ENCODE data around the gene NSG1. TPM values are rescaled to one million over a fixed set of nuclear protein-coding genes. Genes with fewer than 3 reads are reported as not detected.

The NSG1 gene
- total RNA-seq, 3 donors from 2014 or later (not counting 1 experiment from before 2014, with no cell fraction given) = 1.2 to 5.8 TPM; not detected in 1

- Histone ChIP-seq H3K9me3 (ENCODE audit: control insufficient read depth, insufficient read depth, low read length) (no peaks in the 10 kb centered on the region), H3K36me3 (ENCODE audit: control insufficient read depth, insufficient read depth, low read length) (no peaks in the 10 kb centered on the region), H3K4me1 (ENCODE audit: control insufficient read depth, insufficient read depth, low read length) (no peaks in the 10 kb centered on the region), H3K27ac (ENCODE audit: low read length) (no peak overlapping the region), H3K27me3 (ENCODE audit: control insufficient read depth, insufficient read depth, low read length) (peaks cover 4% of the 10 kb centered on the region), H3K4me3 (ENCODE audit: low read length) (no peak overlapping the region)
- no peaks in the 10 kb centered on the region for H3K36me3 Mint-ChIP-seq
- H3K27ac Mint-ChIP-seq = no peak overlapping the region
- no peak for ATAC-seq
- peaks cover 2 to 3% of the 10 kb centered on the region in 2 donors for H3K9me3 Mint-ChIP-seq
- H3K27me3 Mint-ChIP-seq (ENCODE audit: low read depth in 2 of 2) = peaks cover 45 to 54% of the 10 kb centered on the region in 2 donors
- no peak overlapping the region for H3K4me3 Mint-ChIP-seq
- no peak for DNase-seq
- WGBS (ENCODE audit: insufficient coverage) = 54% methylated on average over 6 of the region's 6 CpGs
- TF ChIP-seq CTCF (IDR thresholded peaks at IDR 0.05) = no peak
- H3K4me1 Mint-ChIP-seq = no peaks in the 10 kb centered on the region
- intact Hi-C loops (cut with micrococcal nuclease) = no loop called here
Measured at GRCh38 chr4:4379540-4380087, 7.3 kb upstream of the NSG1 start.

- Mint-ChIP-seq H3K9me3 (no peaks in the 10 kb centered on the region), H3K27me3 (ENCODE audit: low read depth in 2 of 2) (peaks cover 46 to 48% of the 10 kb centered on the region in 2 donors), H3K4me1 (peaks cover 1 to 7% of the 10 kb centered on the region in 2 donors), H3K27ac (no peak overlapping the region), H3K4me3 (no peak overlapping the region), H3K36me3 (no peaks in the 10 kb centered on the region)
- no peak for TF ChIP-seq CTCF (IDR thresholded peaks at IDR 0.05)
- H3K27me3 ChIP-seq (ENCODE audit: control insufficient read depth, insufficient read depth, low read length) = peaks cover 16% of the 10 kb centered on the region
- H3K4me1 ChIP-seq (ENCODE audit: control insufficient read depth, insufficient read depth, low read length) = peaks cover 22% of the 10 kb centered on the region
- no peaks in the 10 kb centered on the region for H3K9me3 ChIP-seq (ENCODE audit: control insufficient read depth, insufficient read depth, low read length)
- H3K36me3 ChIP-seq (ENCODE audit: control insufficient read depth, insufficient read depth, low read length) = no peaks in the 10 kb centered on the region
- ATAC-seq = no peak
- intact Hi-C loops (cut with micrococcal nuclease) = no loop called here
- H3K27ac ChIP-seq (ENCODE audit: low read length) = no peak overlapping the region
- 80% methylated on average over 3 of the region's 3 CpGs for WGBS (ENCODE audit: insufficient coverage)
- no peak for DNase-seq
- no peak overlapping the region for H3K4me3 ChIP-seq (ENCODE audit: low read length)
Measured at GRCh38 chr4:4383085-4383484, 3.8 kb upstream of the NSG1 start.

GRCh38 chr4:4384837-4385236, 2.1 kb upstream of the NSG1 start:
- peak in 1 of 2 donors; percentile 38 for DNase-seq

More at GRCh38 chr4:4384837-4385236, 2.1 kb upstream of the NSG1 start:
- no peaks in the 10 kb centered on the region for H3K9me3 Mint-ChIP-seq
- no peak for ATAC-seq
- no peaks in the 10 kb centered on the region for H3K36me3 ChIP-seq (ENCODE audit: control insufficient read depth, insufficient read depth, low read length)
- no peak for TF ChIP-seq CTCF (IDR thresholded peaks at IDR 0.05)
- intact Hi-C loops (cut with micrococcal nuclease) = no loop called here
- no peak overlapping the region for H3K27ac ChIP-seq (ENCODE audit: low read length)
- H3K9me3 ChIP-seq (ENCODE audit: control insufficient read depth, insufficient read depth, low read length) = no peaks in the 10 kb centered on the region
- no peak overlapping the region for H3K4me3 ChIP-seq (ENCODE audit: low read length)
- WGBS (ENCODE audit: insufficient coverage) = 34% methylated on average over 5 of the region's 5 CpGs
- H3K4me1 Mint-ChIP-seq = peaks cover 6 to 12% of the 10 kb centered on the region in 2 donors
- H3K36me3 Mint-ChIP-seq = no peaks in the 10 kb centered on the region
- H3K27ac Mint-ChIP-seq = no peak overlapping the region
- peak overlapping the region; percentile 63 for H3K4me3 Mint-ChIP-seq
- H3K27me3 Mint-ChIP-seq (ENCODE audit: low read depth in 2 of 2) = peaks cover 51 to 60% of the 10 kb centered on the region in 2 donors
- H3K4me1 ChIP-seq (ENCODE audit: control insufficient read depth, insufficient read depth, low read length) = peaks cover 26% of the 10 kb centered on the region
- H3K27me3 ChIP-seq (ENCODE audit: control insufficient read depth, insufficient read depth, low read length) = peaks cover 16% of the 10 kb centered on the region
